Measurements from ENCODE around the gene CCSAP.

DNA sequence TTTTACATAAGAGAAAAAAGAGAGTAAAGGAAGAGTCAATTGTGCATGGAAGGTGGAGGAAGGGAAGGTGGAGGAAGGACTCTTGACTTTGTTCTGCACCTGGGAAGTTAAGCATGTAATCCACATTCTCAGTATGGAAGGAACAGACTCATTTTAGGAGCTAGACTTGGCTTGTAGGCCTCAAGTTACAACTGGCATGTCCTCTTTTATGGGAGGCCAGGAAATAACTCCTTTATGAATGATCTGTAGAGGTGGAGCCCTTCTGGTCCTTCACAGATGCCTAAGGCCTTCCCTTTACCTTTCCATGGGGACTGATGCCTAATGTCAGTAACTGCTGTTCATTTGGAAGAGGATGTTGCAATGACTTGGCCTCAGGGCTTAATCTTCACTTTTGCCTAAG is 29.4 kb upstream of the CCSAP start:
- no peak for TF ChIP-seq POLR2A (IDR thresholded peaks at IDR 0.05; ENCODE audit: low read length)
- no peak for TF ChIP-seq GATA1 (IDR thresholded peaks at IDR 0.05; ENCODE audit: low read depth, low read length)

Measured in erythroblast (primary cell).